Activated T-helper 1 cell treated with Interleukin-2 at 50 U/mL for 16 hours (primary cell): ENCODE measurements around the gene CRIM1.

Source experiments
- DNase-seq: peaks from one replicate; pipeline ENCODE4 v3.0.0-alpha.2; 2020; ENCODE audit warnings: low read depth

The CRIM1 gene

DNA sequence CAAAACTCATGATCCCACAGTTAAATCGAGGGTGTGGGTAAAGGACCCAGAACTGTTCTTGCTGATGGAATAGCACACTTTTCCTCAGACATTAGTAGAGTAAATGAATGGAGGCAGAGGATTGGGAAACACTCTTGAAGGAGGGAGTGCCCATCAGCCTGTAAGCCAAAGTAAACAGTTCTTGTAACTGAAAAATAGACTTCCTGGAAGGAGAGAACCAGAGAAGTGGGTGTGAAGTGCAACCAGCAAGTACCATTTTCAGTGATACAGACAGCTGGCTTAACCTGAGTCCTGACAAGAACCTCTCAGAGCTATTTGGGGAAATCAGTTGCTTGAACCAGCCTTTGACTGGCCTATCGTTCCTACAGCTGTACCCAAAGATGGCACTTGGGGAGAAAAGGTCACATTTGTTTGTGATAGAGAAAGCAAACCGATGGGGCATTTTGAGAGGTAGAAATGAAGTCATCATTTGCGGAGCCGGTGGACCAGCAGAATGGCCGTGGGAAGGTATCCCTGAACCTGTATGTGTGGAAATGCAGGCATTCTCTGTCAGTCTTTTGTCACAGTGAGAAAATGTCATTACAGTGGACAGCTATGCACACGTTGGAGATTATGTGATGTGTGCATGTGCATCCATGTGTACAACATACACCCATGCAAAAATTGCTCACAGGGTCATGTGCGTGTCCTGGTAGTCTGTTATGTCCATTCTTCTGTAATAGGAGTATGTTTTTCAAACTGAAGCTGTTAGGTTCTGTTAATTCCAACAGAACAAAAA lies 17.8 kb downstream of the CRIM1 start:
- DNase-seq = no peak

DNA sequence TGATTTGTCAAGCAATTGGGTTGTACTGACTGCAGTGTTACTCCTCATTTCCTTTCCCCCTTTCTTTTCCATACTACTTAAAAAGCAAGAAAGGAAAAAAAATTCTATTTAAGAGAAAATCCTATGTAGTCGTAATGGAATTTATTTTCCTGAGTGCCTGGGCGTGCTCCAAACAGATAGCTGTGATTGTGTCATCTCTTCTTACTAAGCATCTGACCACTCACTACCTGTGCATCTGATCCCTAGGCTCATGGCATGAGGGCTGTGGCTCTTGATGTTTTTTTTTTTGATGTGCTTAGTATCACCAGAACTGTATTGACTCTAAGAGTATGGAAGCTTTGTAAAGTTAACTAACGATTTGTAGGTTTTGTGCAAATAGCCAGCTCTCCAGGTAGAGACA lies 19.0 kb downstream of the CRIM1 start:
- DNase-seq = no peak

DNA sequence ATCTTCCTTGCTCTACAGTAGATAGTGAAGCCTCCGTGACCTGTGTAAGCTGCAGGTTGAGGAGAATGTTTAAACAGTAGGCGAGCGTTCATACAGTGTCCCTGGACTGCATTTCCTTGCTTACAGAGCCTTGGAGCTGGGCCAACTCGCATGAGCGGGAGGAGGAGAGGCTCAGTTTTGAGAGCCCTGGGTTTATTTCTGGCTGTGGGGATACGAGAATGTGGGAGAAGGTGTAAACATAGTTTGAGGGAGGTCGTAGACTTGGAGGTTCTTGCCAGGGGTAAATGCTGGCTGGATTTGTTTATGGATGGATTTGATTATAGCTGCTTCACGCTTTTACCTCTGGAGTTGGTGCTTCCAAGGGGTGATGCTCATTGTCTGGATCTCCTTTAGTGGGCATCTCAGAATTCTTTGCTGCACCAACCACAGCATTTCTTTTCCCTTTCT lies 20.8 kb downstream of the CRIM1 start:
- no peak for DNase-seq

DNA sequence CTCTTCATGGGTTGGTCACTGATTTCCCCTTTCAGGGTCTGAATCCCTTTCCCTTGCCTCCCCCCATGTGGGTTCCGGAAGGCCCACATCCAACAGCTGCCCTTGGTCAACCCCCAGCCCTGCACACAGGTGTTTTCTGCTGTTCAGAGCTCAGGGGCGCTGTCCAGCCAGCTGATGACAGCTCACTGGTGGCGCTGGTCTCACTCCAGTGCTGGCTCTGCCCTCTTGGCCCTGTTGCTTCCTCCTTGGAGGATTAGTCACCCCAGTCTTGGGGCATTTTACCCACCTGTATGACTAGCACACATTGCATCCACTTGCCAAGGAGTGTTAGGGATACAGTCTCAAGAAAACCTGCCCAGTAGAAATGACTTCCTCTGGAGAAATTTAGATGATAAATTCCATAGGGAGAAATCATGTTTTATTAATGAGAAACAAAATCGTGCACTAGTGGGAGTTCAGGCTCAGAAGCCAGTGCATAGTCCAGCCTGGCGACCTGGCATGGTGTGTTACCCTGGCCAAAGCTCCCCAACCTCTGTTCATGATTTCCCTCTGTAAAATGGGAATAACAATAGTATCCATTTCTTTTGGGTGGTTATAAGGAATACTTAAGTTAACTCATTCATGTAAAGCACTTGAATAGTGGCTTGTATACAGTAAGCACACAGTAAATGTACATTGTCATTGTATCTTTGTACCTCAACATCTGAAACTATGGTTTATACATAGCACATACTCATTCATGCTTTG lies 21.6 kb downstream of the CRIM1 start:
- DNase-seq = no peak

DNA sequence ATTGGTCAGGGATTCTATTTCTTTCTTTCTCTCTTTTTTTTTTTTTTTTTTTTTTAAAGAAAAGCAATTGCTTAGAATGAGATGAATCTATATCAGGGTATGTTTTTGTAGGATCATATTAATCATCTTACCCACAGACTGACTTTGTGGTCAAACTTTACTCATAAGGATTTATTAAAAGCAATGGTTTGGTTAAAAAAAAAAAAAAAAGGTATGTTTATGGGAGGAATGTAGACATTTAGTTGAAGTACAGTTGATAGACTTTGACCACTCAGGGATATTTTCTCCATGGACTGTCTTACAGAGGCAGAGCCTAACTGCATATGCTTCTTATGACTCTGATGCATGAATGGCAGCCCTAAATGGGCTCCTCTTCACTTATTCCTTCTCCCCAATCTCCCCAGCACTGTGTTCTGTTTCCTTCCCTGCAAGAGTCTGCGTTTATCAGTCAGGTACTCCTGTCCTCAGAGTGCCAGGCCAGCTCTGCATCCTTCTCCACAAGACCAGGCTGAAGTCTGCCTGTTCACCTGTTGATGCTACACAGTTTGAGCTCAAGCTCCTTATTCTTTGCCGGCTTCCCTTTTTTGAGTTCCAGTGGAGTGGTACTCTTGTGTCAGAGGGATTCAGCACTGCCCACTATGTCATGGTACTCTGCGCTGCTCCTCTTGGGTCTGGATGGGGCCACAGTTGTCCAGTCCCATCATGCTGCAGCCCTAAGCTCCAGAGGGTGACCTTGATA lies 24.3 kb downstream of the CRIM1 start:
- no peak for DNase-seq

DNA sequence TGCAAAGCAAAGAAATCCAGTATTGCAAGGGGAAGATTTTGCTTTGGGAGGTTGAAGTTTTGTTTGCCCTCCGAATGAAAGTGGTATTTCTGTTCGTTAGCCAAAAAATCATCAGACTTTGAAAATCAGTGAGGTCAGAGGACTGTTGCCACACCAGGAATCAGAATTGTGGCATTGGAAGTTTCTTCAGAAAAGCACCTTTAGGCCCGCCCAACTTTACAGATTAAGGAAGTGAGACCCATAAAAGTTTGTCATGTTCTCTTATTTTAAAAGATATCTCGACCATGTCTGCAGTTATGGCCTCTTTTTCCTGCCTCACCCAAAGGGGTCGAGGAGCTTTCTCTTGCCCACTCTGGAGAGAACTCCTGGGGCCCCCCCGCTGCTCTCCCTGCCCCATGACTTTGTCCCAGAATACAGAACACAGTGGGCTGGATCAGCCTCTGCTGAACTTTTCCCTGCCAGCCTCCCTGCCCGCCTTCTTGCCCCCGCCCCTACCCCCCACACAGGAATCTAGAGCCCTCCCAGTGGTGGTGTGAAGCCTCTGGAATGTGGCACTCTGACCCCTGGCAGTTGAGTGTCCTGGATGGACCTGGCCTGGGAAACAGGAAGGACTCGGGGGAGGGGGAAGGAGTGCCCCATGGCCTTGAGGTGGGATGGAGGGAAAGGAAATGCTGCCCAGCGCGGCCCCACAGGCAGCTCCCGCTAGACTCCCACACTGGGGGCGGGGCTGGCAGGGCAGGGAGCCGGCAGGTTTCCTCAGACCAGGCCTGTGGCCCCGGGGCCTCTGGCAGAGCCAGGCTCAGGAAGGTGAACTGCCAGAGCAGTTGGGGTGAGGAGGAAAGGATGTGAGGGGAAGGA lies 25.3 kb downstream of the CRIM1 start:
- DNase-seq = no peak

DNA sequence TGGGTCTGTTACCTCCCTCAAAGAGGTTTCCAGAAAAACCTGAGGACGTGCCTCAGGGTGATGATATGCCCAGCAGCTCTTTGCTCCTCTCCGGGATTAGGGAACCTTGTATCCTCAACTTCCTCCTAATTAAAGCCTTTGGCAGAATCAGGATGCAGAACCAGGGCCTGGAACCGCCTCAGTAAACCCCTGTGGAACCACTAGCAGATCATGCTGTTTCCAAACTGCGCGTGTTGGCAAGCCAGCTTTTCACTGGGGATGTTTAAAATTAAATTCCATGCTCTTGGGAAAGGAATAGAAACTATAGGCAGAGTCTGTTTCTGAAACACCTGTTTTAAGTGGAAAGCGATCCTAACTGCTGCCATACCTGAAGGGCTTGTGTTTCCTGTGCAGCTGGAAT lies 26.4 kb downstream of the CRIM1 start:
- DNase-seq = no peak

DNA sequence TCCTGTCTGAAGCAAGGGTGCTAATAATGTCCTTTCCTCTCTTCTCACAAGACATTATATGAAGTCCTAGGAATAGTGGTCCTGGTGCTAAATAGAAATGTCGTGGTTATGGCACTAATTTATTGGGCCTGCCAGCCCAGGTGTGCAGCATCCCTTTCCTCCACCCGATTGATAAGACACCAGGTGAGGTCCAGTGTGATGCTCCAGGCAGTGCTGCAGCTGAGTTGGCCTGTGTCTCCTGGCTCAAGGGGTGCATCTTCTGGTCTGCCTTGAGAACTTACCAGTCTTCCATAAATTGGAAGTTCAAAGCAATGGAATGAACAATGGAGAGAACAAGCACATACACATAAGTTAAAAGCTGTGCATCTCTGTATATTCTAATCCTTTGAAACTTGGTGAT lies 26.9 kb downstream of the CRIM1 start:
- DNase-seq = no peak

DNA sequence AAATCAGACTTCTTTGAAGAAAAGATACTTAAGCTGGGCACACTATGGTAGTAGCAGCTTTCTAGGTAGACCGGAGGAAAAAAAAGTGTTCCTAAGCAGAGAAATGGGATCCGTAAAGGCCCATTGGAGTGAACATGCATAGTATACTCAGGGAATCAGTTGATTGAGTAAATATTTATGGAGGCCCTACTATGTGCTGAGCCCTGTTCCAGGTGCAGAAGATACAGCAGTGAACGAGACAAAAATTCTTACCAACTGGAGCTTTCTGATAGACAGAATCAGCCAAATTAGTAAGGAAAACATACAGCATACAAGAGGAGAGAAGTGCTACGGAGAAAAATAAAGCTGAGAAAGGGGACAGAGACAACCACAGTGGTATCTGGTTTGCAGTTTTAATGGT lies 28.1 kb downstream of the CRIM1 start:
- DNase-seq = no peak

DNA sequence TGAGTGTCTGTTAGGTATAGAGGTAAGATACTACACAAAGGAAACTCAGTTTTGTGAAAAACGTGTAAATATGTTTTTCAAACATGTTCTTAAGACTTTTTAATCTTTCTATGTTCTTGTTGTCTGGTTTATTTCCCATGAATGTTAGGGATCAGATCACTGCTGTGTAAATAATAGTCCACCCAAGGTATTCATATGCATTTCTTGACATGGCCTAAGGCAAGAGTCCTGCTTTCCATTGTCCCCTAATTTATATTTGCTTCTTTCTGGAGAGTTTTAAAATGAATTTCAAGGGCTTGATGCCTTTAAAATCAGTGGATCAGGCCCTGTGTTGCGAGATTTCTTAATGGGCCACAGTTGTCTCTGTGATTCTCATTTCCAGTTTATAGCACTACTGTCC lies 28.9 kb downstream of the CRIM1 start:
- DNase-seq = no peak

DNA sequence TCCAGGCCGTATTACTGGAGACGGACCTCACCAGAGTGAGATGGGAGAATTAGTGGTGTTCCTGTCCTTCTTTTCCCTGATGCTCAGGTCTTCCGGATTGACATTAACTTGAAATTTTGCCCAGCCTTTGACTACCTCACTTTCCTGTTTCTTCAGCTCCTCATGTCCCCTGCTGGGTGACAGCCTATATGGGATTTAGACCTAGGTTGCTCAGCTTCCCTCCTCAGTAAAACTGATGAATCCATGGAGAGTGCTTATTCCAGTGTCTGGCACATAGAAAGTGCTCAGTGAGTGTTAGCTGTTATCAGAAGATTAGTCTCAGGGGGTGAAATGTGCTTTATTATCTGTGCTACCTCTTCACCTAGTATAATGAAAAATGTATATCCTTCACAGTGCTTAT lies 30.0 kb downstream of the CRIM1 start:
- no peak for DNase-seq

DNA sequence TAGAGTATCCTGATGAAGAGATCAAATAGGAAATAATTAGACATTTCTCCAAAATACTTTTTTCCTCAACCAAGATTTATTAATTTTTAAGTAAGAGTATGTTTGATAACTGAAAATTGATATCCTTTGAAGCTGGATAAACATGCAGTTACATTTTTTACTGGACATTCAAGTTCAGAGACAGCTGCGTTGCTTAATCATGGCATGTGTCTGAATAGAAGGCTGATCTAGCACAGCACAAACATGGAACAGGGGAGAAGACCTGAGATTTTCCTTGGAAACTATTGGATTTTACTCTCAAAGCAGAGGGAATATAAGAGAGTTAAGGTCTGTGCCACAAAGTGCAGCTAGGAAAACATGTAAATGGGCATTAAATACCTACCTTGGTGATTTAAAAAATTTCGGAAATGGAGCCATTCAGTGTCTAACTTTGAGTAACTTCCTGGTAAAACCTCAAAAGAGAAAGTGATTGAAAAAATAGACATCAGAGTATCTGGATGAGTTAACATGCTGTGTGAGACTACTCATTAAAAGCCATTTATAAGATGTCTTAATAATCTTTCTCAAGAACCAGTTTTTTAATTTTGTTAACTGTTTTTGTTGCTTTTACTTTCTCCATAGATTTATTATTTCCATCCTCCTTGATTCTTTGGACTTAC lies 31.8 kb downstream of the CRIM1 start:
- DNase-seq = no peak

DNA sequence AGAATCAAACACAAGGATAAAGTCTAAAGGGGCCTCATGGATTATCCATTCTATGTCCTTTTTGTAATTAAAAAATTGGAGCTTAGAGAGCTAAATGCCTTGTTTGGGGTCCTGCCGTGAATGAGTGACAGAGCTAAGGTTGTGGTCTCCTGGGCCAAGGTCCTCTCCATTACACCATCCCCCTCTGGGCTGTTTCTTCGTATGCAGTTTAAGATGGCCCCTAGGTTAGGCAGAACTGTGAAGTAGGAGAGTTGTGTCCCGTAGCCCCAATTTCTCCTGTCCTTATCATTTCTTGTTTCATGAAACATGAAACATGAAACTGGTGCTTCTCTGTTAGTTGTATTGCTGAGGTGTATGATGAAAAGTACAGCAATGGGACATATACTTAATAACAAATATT lies 32.9 kb downstream of the CRIM1 start:
- no peak for DNase-seq

DNA sequence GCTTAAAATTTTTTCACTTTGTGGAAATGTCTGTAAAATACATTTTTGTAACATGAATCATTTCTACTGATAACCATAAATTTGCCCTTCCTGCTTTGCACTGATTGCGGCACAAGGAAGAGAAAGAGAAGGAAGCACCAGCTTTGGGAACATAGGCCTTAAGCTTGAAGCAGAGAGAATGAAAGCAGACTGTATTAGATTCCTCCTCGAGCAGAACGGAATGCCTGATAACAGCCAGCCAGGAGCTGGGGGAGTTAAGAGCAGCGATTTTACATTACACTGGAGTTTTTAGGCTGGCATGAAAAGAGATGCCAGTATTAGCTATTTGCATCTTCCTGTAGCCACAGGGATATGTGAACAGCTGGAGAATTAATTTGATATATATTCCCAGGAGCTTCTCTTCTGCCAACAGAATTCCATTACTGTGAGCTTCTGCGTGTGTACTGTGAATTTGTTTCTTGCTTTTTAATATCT lies 33.5 kb downstream of the CRIM1 start:
- no peak for DNase-seq

DNA sequence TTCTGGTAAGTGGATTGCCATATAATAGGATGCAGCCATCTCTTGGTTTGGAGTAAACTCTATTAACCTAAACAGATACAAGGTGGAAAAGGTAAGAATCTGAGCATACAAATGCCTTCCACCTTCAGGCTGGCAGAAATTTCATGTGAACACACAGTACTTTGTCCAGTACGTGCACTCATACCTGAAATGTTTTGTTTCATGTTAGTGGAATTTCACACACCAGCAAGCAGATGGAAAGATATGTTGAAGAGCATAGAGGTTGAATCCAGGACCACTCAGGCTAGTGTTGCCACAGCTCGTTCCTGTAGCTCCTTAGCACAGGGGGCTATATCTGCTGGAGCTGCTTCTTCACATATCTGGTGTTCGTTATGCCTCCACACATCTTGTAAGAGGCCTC lies 34.0 kb downstream of the CRIM1 start:
- DNase-seq = no peak

DNA sequence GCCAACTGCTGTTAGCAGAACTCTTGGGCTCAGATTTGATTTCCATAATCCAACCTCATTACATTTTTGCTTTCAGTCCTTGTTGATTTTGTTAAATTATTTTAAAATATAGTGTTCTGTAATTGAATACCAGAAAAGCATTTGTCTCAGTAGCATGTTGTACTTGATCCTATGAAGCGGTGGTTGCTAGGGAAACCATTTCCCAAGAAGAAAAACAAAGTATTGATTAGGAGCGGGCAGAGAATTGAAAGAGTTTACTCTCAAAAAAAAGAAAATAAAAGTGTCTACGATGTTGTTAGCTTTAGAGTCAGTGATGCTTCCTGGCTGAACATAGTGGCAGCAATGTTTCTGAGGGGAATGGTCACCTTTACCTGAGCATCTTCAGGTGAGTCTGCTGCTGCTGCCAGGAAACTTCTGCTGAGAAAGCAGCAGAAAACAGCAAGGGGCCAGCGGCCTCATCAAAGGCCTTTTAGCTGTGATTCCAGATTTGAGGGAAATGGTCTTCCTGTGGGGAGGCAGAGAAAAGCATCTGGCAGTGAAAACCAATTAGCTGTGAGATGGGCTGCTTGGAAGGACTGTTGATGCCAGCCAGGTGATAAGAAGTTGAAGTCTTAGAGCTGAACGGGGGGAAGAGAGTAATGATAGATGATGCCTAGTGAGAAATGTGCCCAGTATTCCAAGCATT lies 37.1 kb downstream of the CRIM1 start:
- no peak for DNase-seq

DNA sequence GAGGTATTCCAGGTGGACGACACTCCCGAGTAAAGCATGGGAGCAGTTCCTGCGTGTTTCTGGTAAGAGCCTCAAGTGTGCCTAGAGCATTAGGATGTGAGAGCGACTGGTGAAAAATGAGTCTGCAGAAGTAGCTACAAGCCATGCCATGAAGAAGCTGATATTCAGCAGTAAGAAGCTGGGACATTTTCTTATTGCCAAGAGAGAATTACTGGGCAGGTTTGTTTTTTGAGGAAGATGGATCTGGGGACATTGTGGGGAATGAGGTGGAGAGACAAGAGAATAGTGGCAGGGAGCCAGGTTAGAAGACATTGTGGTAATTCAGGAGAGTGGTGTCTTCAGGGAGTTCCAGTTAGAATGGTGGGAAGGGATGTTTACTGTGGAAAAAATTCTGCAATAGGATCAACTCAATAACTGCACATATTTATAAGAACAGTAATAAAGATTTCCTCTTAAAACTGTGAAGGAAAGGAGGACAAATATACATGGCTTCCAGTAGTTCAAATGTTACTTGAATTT lies 38.2 kb downstream of the CRIM1 start:
- no peak for DNase-seq

DNA sequence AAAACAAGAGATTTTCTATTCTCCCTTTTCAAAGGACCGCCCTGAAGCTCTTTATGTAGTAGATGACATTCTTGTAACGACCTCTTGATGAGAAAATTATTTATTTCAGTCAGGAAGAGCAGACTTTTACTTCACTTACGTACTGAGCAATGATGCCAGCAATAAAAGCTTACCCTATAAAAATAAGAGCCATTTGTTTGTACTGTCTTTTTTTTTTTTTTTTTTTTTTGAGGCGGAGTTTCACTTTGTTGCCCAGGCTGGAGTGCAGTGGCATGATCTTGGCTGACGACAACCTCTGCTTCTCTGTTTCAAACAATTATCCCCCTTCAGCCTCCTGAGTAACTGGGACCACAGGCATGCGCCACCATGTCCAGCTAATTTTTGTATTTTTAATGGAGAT lies 39.2 kb downstream of the CRIM1 start:
- DNase-seq = no peak

DNA sequence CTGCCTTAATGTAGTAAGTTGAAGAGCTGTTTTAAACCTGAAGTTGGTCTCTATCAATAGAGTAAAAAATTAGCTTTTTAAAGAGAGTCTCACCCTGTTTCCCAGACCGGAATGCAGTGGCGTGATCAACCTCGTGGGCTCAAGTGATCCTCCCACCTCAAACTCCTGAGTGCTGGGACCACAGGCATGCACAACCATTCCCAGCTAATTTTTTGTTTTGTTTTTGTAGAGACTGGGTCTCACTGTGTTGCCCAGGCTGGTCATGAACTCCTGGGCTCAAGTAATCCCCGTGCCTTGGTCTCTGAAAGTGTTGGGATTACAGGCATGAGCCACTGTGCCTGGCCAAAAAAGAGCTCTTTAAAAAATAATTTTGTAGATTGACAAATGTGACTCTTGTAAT lies 40.3 kb downstream of the CRIM1 start:
- DNase-seq = no peak

DNA sequence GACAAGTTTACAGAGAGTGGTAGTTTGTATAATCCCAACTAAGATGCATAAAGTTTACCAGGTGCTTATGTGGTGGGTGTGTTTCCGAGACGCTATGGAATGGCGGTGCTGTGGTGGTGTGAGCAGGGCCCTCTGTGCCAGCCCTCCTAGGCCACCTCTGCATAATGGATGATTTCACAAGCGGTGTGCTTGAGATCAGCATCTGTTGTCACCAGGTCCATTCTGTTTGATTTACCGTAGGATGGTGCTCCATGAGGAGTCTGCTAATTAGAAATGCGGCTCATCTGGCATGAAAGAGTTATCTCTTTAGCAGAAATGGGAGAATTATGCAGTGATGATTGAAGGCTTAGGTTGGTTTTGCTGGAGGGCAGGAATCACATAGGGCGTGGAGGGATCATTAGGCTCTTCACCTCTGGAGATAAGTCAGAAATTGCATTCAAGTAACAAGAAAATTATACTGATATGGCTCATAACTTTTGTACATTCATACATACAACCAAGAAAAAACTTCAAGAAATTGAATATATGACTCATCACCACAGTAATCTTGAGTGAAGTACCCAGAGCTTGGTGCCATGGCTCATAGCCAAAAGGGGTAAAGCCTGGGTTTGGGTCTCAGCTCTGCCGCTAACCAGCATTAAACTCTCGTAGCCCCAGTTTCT lies 41.4 kb downstream of the CRIM1 start:
- no peak for DNase-seq
